Tibial nerve (tissue), 4 donors: ENCODE measurements around the gene PGAP3. TPM values are rescaled to one million over a fixed set of nuclear protein-coding genes. Genes with fewer than 3 reads are reported as not detected.
A peak's percentile ranks its signal among the peaks of the same experiment; 100 is the strongest.

ENCODE experiments used
- DNase-seq, 2 donors: peaks; one replicate each; pipeline ENCODE4 v3.0.0-alpha.2; 2019; ENCODE audit warnings: low spot score in 2 of 2
- H3K27ac ChIP-seq, 4 donors: fragments of 200-600 bp; sonication (generic) in 3 of 4; one replicate each; pipeline ENCODE4 v1.5.1; 2017 to 2019; ENCODE audit warnings: mild to moderate bottlenecking in 1 of 4
- H3K27me3 ChIP-seq, 2 donors: fragments of 200-600 bp; sonication (generic) in 1 of 2; one replicate each; pipeline versions ENCODE4 v1.5.1 to v1.6.0; 2017 to 2019
- H3K36me3 ChIP-seq, 3 donors: fragments of 200-600 bp; sonication (generic); one replicate each; pipeline ENCODE4 v1.5.1; 2018 to 2019
- H3K4me1 ChIP-seq, 4 donors: fragments of 200-600 bp; sonication (generic) in 3 of 4; one replicate each; pipeline ENCODE4 v1.5.1; 2017 to 2019
- H3K4me3 ChIP-seq, 4 donors: fragments of 200-600 bp; sonication (generic) in 3 of 4; one replicate each; pipeline ENCODE4 v1.5.1; 2017 to 2019; ENCODE audit warnings: mild to moderate bottlenecking in 1 of 4, moderate library complexity in 1 of 4
- H3K9me3 ChIP-seq, 4 donors: fragments of 200-600 bp; sonication (generic) in 3 of 4; one replicate each; pipeline ENCODE4 v1.5.1; 2017 to 2019
- CTCF ChIP-seq, 5 experiments: fragments of 200-600 bp in 3 of 5; fragments of 450-650 bp in 2 of 5; sonication (generic) in 3 of 5; IDR thresholded peaks; one replicate each; pipeline ENCODE4 v1.5.1; 2016 to 2019; ENCODE audit warnings: antibody characterized with exemption in 5 of 5, mild to moderate bottlenecking in 3 of 5, moderate library complexity in 2 of 5
- EP300 ChIP-seq, 2 donors: sonication (generic); formaldehyde crosslinking; IDR thresholded peaks; one replicate each; pipeline ENCODE4 v1.6.1; 2017; ENCODE audit warnings: antibody characterized with exemption in 2 of 2, mild to moderate bottlenecking in 1 of 2
- POLR2A ChIP-seq, 2 donors: fragments of 450-650 bp; IDR thresholded peaks; one replicate each; pipeline ENCODE4 v1.6.1; 2017; ENCODE audit warnings: antibody characterized with exemption in 2 of 2, mild to moderate bottlenecking in 2 of 2, moderate library complexity in 2 of 2
- WGBS, 2 donors: methylation state at CpG; one replicate each; pipeline ENCODE4 v1.1.5; 2018; 5-methylcytosine and 5-hydroxymethylcytosine counted together
- total RNA-seq, 4 donors: library from RNA; depleted of rRNA; stranded (reverse); fragments of >200 nt; gene quantifications; one replicate each; pipeline ENCODE4 v1.1.0, GENCODE V29; 2016

PGAP3 gene
- total RNA-seq, 4 donors from 2014 or later: 10.9 to 16.5 (median 15.1) TPM

GRCh38 chr17:39704821-39705551, 17.1 kb upstream of the PGAP3 start:
- Histone ChIP-seq H3K9me3 (no peaks in the 10 kb centered on the region), H3K27me3 (no peaks in the 10 kb centered on the region), H3K4me3 (peak overlapping the region in 1 of 4 donors; percentile 19), H3K4me1 (peaks cover 0 to 90% (median 60%) of the 10 kb centered on the region in 4 donors), H3K27ac (peak overlapping the region; percentile 53 to 97 (median 89)), H3K36me3 (peaks cover 0 to 32% (median 6%) of the 10 kb centered on the region in 3 donors)
- peak in 1 of 2 donors; percentile 28 for DNase-seq
- 26 to 29% methylated on average over 9 to 11 of the region's 11 CpGs for WGBS, 2 donors
- TF ChIP-seq CTCF (IDR thresholded peaks at IDR 0.05) (peak in 2 of 5 experiments; percentile 59 to 62), POLR2A (IDR thresholded peaks at IDR 0.05) (no peak)

GRCh38 chr17:39703913-39704312, 16.1 kb upstream of the PGAP3 start:
- H3K4me3 ChIP-seq: no peak overlapping the region
- H3K36me3 ChIP-seq: peaks cover 0 to 21% (median 0%) of the 10 kb centered on the region in 3 donors
- TF ChIP-seq CTCF (IDR thresholded peaks at IDR 0.05) (no peak), EP300 (IDR thresholded peaks at IDR 0.05) (no peak), POLR2A (IDR thresholded peaks at IDR 0.05) (no peak)
- no peaks in the 10 kb centered on the region for H3K9me3 ChIP-seq
- 70 to 72% methylated on average over 5 of the region's 5 CpGs for WGBS, 2 donors
- no peaks in the 10 kb centered on the region for H3K27me3 ChIP-seq
- peak overlapping the region; percentile 53 to 97 (median 89) for H3K27ac ChIP-seq
- H3K4me1 ChIP-seq: peaks cover 0 to 89% (median 60%) of the 10 kb centered on the region in 4 donors
- no peak for DNase-seq

DNA sequence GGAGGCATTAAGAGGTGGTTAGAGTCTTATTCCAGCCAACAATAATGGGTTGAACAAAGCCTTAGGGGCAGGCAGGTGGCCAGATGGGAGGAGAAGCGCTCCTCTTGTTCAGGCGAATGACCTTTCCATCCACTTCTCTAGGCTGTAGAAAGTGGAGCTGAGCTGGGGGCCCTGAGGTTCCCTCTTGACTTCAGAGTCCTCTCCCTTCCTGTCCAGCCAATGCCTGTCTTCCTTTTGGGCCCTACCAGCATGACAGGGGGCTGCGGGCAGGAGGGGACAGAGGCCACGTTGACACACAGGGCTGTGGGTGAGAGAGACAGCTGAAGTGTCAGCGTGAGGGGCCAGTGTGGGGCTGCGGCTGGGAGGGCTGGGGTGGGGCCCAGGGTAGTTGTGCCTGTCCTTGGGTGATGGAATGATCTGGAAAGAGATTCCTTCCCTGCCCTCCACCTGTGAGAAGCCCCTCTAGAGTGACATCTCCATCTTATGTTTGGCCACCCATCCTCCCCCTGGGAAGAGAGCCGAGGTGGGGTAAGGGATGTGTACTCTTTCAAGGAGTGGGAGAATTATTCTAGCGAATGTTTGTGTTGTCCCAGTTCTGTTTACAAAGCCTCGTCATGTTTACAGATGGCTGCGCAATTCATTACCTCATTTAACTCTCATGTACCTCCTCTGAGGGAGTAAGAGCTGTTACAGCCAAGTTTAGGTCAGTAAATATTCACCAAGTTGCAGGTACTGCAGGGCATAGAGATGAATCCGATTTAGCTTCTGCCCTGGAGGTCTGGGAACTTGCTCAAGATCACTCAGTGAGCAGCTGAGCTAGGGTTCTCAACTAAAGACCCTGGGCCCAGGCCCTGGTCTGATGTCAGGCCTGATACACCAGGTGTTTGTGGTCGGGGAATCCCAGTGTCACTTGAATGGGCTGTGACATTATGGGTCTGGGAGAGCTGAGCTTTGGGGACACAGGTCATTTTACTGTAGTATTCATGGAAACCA, 15.3 kb upstream of the PGAP3 start:
- no peak for DNase-seq
- 28 to 33% methylated on average over 12 of the region's 12 CpGs for WGBS, 2 donors
- peak overlapping the region; percentile 1 to 97 (median 89) for H3K27ac ChIP-seq
- H3K4me3 ChIP-seq: no peak overlapping the region
- peaks cover 0 to 87% (median 58%) of the 10 kb centered on the region in 4 donors for H3K4me1 ChIP-seq
- no peaks in the 10 kb centered on the region for H3K27me3 ChIP-seq
- peaks cover 0 to 14% (median 0%) of the 10 kb centered on the region in 3 donors for H3K36me3 ChIP-seq
- H3K9me3 ChIP-seq: no peaks in the 10 kb centered on the region
- TF ChIP-seq POLR2A (IDR thresholded peaks at IDR 0.05) (no peak), CTCF (IDR thresholded peaks at IDR 0.05) (no peak), EP300 (IDR thresholded peaks at IDR 0.05) (no peak)

GRCh38 chr17:39701784-39702422, 14.0 kb upstream of the PGAP3 start:
- H3K9me3 ChIP-seq: no peaks in the 10 kb centered on the region
- no peak for DNase-seq
- TF ChIP-seq POLR2A (IDR thresholded peaks at IDR 0.05) (no peak), CTCF (IDR thresholded peaks at IDR 0.05) (no peak), EP300 (IDR thresholded peaks at IDR 0.05) (no peak)
- WGBS, 2 donors: 34 to 45% methylated on average over 4 of the region's 4 CpGs
- H3K4me3 ChIP-seq: peak overlapping the region in 3 of 4 donors; percentile 71 to 98 (median 81)
- H3K27me3 ChIP-seq: no peaks in the 10 kb centered on the region
- peaks cover 0 to under 1% (median 0%) of the 10 kb centered on the region in 3 donors for H3K36me3 ChIP-seq
- peak overlapping the region in 3 of 4 donors; percentile 95 to 97 (median 97) for H3K27ac ChIP-seq
- peaks cover 0 to 74% (median 50%) of the 10 kb centered on the region in 4 donors for H3K4me1 ChIP-seq
